Measurements from ENCODE around the gene CPM. TPM values are rescaled to one million over a fixed set of nuclear protein-coding genes. Genes with fewer than 3 reads are reported as not detected.

Gene CPM
- total RNA-seq, 4 donors from 2014 or later: 76.1 to 149 (median 123) TPM

DNA sequence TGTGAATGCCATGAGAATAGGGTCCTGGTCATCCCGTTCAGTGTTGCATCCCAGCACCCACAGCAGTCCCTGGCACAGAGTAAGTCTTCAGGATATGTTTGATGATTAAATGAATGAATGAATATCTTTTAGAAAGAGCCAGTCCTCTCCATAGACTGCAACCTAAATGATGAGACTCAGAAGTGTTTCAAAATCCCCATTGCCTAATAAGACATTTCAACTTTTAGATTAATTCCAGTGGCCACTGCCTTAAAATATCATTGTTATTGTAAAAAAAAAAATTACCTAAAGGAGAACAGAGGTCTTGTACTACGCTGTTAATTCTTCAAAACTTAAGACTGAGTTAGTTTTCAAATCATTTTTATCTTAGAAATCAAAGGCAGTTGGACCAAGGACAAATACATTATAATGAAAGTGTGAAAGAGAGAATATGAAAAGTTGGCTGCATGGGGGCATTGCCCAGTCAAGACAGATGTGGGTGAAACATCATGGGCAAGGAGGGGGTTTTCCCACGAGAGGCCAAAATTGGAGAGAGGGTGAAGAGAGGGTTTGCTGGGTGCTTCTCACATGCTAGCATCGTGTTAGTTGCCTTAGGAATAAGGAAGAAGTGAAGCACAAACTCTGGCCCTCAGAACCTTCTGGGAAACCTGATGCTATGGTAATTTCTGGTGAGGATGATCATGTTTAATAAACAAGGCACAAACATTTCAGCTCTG, 26.3 kb upstream of the CPM start:
- intact Hi-C loops (cut with DNase I; ENCODE audit: low total_unique reads): no loop called here
- WGBS, 2 donors: 61 to 66% methylated on average over 4 of the region's 4 CpGs
- no peak for DNase-seq (ENCODE audit: low spot score in 2 of 2)
- TF ChIP-seq, protein P1, sequence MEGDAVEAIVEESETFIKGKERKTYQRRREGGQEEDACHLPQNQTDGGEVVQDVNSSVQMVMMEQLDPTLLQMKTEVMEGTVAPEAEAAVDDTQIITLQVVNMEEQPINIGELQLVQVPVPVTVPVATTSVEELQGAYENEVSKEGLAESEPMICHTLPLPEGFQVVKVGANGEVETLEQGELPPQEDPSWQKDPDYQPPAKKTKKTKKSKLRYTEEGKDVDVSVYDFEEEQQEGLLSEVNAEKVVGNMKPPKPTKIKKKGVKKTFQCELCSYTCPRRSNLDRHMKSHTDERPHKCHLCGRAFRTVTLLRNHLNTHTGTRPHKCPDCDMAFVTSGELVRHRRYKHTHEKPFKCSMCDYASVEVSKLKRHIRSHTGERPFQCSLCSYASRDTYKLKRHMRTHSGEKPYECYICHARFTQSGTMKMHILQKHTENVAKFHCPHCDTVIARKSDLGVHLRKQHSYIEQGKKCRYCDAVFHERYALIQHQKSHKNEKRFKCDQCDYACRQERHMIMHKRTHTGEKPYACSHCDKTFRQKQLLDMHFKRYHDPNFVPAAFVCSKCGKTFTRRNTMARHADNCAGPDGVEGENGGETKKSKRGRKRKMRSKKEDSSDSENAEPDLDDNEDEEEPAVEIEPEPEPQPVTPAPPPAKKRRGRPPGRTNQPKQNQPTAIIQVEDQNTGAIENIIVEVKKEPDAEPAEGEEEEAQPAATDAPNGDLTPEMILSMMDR (IDR thresholded peaks at IDR 0.05): no peak
- TF ChIP-seq POLR2A (IDR thresholded peaks at IDR 0.05): no peak
- H3K4me3 ChIP-seq (ENCODE audit: low read depth, poor library complexity, severe bottlenecking): no peak overlapping the region

DNA sequence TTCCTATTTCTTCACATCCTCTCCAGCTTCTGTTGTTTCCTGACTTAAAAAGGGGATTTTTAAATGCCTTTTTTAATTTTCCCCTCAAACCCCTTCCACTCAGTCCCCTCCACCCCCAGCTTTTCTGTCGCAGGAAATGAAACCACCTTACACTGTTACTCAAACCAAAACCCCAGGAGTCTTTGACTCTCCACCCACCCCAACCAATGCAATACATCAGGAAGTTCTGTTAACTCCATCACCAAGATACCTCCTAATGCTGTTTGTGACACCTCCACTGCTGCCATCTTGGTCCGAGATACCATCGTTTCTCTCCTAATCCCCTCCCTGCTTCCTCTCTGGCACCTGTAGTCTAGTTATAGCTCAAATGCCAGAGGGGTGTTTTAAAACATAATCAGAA, 25.4 kb upstream of the CPM start:
- no peak overlapping the region for H3K4me3 ChIP-seq (ENCODE audit: low read depth, poor library complexity, severe bottlenecking)
- TF ChIP-seq POLR2A (IDR thresholded peaks at IDR 0.05): no peak
- TF ChIP-seq, protein P1 (IDR thresholded peaks at IDR 0.05): no peak
- DNase-seq (ENCODE audit: low spot score in 2 of 2): no peak
- intact Hi-C loops (cut with DNase I; ENCODE audit: low total_unique reads): no loop called here
- 73 to 84% methylated on average over 3 of the region's 3 CpGs for WGBS, 2 donors

GRCh38 chr12:68957273-68957672, 24.3 kb upstream of the CPM start:
- intact Hi-C loops (cut with DNase I; ENCODE audit: low total_unique reads): no loop called here
- H3K4me3 ChIP-seq (ENCODE audit: low read depth, poor library complexity, severe bottlenecking): no peak overlapping the region
- TF ChIP-seq, protein P1 (IDR thresholded peaks at IDR 0.05): no peak
- TF ChIP-seq POLR2A (IDR thresholded peaks at IDR 0.05): no peak
- DNase-seq (ENCODE audit: low spot score in 2 of 2): no peak

GRCh38 chr12:68956466-68956865, 23.5 kb upstream of the CPM start:
- WGBS, 2 donors: 94 to 96% methylated on average over 4 of the region's 4 CpGs
- intact Hi-C loops (cut with DNase I; ENCODE audit: low total_unique reads): no loop called here

DNA sequence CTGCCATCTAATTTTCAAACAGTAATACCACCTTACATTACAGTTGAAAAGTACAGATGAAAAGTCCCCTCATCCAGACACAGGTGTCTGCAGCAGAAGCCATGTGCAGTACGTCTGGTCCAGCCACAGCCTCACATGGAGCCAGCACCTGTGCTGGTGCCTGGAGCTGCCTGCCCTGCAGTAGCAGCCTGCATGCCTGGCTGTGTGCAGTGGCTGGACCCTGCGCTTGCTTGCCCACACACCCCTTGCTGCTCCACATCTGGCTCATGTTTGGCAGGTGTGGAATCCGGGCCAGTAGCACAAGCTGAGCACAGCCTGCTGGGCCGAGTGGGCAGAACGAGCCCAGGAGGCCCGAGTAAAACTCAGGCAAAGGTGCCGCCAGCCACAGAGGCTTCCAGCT, 21.8 kb upstream of the CPM start:
- intact Hi-C loops (cut with DNase I; ENCODE audit: low total_unique reads): no loop called here
- WGBS, 2 donors: 91 to 92% methylated on average over 7 of the region's 7 CpGs
- no peak for DNase-seq (ENCODE audit: low spot score in 2 of 2)
- no peak overlapping the region for H3K4me3 ChIP-seq (ENCODE audit: low read depth, poor library complexity, severe bottlenecking)
- TF ChIP-seq, protein P1 (IDR thresholded peaks at IDR 0.05): no peak
- no peak for TF ChIP-seq POLR2A (IDR thresholded peaks at IDR 0.05)

More at GRCh38 chr12:68956466-68956865, 23.5 kb upstream of the CPM start:
- no peak for DNase-seq (ENCODE audit: low spot score in 2 of 2)
- no peak overlapping the region for H3K4me3 ChIP-seq (ENCODE audit: low read depth, poor library complexity, severe bottlenecking)
- no peak for TF ChIP-seq POLR2A (IDR thresholded peaks at IDR 0.05)
- TF ChIP-seq, protein P1 (IDR thresholded peaks at IDR 0.05): no peak

DNA sequence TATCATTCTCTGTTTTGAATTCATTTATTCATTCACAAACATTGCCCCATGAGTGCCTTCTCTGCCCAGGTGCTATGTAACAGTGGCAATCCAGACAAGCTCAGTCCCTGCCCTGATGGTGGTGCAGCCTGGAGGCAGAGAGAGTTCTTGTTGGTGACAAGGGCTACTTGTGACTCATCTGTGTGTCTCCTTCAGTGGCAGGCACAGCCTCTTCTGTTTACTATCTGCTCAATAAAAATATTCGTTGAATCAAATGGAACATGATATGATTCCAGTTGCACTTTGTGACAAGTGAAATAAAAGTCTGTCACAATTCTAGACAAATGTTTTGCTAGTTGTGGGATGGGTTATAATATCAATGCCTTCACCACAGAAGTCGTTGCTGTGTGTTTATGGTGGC, 20.6 kb upstream of the CPM start:
- no peak for DNase-seq (ENCODE audit: low spot score in 2 of 2)
- H3K4me3 ChIP-seq (ENCODE audit: low read depth, poor library complexity, severe bottlenecking): no peak overlapping the region
- TF ChIP-seq, protein P1 (IDR thresholded peaks at IDR 0.05): no peak
- TF ChIP-seq POLR2A (IDR thresholded peaks at IDR 0.05): no peak
- intact Hi-C loops (cut with DNase I; ENCODE audit: low total_unique reads): no loop called here
- 52 to 66% methylated on average over 2 of the region's 2 CpGs for WGBS, 2 donors

Measured in lower leg skin (tissue), 4 donors.